ENCODE data around the gene RYR1.

The RYR1 gene

GRCh38 chr19:38413416-38413815, 20.1 kb upstream of the RYR1 start (continued):
- TF ChIP-seq, protein P1, sequence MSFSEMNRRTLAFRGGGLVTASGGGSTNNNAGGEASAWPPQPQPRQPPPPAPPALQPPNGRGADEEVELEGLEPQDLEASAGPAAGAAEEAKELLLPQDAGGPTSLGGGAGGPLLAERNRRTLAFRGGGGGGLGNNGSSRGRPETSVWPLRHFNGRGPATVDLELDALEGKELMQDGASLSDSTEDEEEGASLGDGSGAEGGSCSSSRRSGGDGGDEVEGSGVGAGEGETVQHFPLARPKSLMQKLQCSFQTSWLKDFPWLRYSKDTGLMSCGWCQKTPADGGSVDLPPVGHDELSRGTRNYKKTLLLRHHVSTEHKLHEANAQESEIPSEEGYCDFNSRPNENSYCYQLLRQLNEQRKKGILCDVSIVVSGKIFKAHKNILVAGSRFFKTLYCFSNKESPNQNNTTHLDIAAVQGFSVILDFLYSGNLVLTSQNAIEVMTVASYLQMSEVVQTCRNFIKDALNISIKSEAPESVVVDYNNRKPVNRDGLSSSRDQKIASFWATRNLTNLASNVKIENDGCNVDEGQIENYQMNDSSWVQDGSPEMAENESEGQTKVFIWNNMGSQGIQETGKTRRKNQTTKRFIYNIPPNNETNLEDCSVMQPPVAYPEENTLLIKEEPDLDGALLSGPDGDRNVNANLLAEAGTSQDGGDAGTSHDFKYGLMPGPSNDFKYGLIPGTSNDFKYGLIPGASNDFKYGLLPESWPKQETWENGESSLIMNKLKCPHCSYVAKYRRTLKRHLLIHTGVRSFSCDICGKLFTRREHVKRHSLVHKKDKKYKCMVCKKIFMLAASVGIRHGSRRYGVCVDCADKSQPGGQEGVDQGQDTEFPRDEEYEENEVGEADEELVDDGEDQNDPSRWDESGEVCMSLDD (tag by site-specific recombination; IDR thresholded peaks at IDR 0.05), result no peak
- no peak for TF ChIP-seq ZFP41 (tag by site-specific recombination; IDR thresholded peaks at IDR 0.05; ENCODE audit: borderline replicate concordance)
- TF ChIP-seq, protein P2, sequence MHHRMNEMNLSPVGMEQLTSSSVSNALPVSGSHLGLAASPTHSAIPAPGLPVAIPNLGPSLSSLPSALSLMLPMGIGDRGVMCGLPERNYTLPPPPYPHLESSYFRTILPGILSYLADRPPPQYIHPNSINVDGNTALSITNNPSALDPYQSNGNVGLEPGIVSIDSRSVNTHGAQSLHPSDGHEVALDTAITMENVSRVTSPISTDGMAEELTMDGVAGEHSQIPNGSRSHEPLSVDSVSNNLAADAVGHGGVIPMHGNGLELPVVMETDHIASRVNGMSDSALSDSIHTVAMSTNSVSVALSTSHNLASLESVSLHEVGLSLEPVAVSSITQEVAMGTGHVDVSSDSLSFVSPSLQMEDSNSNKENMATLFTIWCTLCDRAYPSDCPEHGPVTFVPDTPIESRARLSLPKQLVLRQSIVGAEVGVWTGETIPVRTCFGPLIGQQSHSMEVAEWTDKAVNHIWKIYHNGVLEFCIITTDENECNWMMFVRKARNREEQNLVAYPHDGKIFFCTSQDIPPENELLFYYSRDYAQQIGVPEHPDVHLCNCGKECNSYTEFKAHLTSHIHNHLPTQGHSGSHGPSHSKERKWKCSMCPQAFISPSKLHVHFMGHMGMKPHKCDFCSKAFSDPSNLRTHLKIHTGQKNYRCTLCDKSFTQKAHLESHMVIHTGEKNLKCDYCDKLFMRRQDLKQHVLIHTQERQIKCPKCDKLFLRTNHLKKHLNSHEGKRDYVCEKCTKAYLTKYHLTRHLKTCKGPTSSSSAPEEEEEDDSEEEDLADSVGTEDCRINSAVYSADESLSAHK (tag by site-specific recombination; IDR thresholded peaks at IDR 0.05), result no peak
- TF ChIP-seq SCRT1 (tag by site-specific recombination; IDR thresholded peaks at IDR 0.05; ENCODE audit: borderline replicate concordance), result no peak
- no peak for TF ChIP-seq ZNF37A (tag by site-specific recombination; IDR thresholded peaks at IDR 0.05)
- TF ChIP-seq ZNF600 (tag by site-specific recombination; IDR thresholded peaks at IDR 0.05), result peak; percentile 32; the same call in 1 of the 2 replicates
- no peak for TF ChIP-seq GFI1B (tag by site-specific recombination; IDR thresholded peaks at IDR 0.05)
- no peak for TF ChIP-seq YY1 (tag by site-specific recombination; IDR thresholded peaks at IDR 0.05)
- TF ChIP-seq ZNF24 (tag by site-specific recombination; IDR thresholded peaks at IDR 0.05), result no peak

DNA sequence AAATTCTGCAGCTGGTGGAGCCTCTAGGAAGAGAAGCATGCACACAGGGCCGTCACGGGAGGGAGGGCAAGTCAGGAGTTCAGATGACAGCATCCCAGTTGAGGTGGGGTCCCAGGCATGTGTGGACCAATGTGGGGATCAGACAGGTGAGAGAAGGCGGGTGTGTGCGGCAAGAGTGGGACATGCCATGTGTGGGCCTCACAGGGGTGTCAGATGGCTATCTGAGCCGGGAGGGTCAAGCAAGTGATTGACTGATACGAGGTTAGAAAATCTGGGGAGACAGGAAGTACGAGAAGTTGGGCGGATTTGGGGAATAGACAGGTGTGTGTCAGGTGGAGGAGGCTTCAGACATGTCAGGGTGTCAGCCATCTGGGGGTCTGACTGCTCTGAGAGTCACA, 16.3 kb upstream of the RYR1 start:
- Histone ChIP-seq H3K27ac (ENCODE audit: extremely low read depth, low read depth, low read length) (no peak overlapping the region), H3K9me3 (ENCODE audit: control insufficient read depth, insufficient read depth, low read depth, low read length) (no peaks in the 10 kb centered on the region), H3K36me3 (ENCODE audit: control insufficient read depth in 2 of 2, insufficient read depth in 1 of 2, low read length in 2 of 2) (no peaks in the 10 kb centered on the region), H3K4me1 (ENCODE audit: control insufficient read depth, insufficient read depth, low read length) (peaks cover 11% of the 10 kb centered on the region), H3K4me3 (ENCODE audit: low read depth, low read length) (no peak overlapping the region)
- TF ChIP-seq SALL2 (tag by site-specific recombination; IDR thresholded peaks at IDR 0.05; ENCODE audit: borderline replicate concordance) (0 out of 2 replicates have a peak, but pooled peaks have one; percentile 43), ZFP41 (tag by site-specific recombination; IDR thresholded peaks at IDR 0.05; ENCODE audit: borderline replicate concordance) (0 out of 2 replicates have a peak, but pooled peaks have one; percentile 26), TCF7L2 (IDR thresholded peaks at IDR 0.05; ENCODE audit: borderline replicate concordance, low read depth, low read length) (no peak), ZNF664 (tag by site-specific recombination; IDR thresholded peaks at IDR 0.05) (no peak), ZNF530 (tag by site-specific recombination; IDR thresholded peaks at IDR 0.05; ENCODE audit: low read depth) (no peak), ZNF544 (tag by site-specific recombination; IDR thresholded peaks at IDR 0.05) (no peak), ZNF747 (tag by site-specific recombination; IDR thresholded peaks at IDR 0.05) (0 out of 2 replicates have a peak, but pooled peaks have one; percentile 54), ZEB2 (tag by site-specific recombination; IDR thresholded peaks at IDR 0.05) (0 out of 2 replicates have a peak, but pooled peaks have one; percentile 14), KLF7 (tag by site-specific recombination; IDR thresholded peaks at IDR 0.05; ENCODE audit: borderline replicate concordance) (no peak), BCL6B (tag by site-specific recombination; IDR thresholded peaks at IDR 0.05) (no peak; the same call in 1 of the 2 replicates), ZNF266 (tag by site-specific recombination; IDR thresholded peaks at IDR 0.05; ENCODE audit: low read depth) (no peak), ZNF521 (tag by site-specific recombination; IDR thresholded peaks at IDR 0.05) (no peak)
- TF ChIP-seq, protein P3, sequence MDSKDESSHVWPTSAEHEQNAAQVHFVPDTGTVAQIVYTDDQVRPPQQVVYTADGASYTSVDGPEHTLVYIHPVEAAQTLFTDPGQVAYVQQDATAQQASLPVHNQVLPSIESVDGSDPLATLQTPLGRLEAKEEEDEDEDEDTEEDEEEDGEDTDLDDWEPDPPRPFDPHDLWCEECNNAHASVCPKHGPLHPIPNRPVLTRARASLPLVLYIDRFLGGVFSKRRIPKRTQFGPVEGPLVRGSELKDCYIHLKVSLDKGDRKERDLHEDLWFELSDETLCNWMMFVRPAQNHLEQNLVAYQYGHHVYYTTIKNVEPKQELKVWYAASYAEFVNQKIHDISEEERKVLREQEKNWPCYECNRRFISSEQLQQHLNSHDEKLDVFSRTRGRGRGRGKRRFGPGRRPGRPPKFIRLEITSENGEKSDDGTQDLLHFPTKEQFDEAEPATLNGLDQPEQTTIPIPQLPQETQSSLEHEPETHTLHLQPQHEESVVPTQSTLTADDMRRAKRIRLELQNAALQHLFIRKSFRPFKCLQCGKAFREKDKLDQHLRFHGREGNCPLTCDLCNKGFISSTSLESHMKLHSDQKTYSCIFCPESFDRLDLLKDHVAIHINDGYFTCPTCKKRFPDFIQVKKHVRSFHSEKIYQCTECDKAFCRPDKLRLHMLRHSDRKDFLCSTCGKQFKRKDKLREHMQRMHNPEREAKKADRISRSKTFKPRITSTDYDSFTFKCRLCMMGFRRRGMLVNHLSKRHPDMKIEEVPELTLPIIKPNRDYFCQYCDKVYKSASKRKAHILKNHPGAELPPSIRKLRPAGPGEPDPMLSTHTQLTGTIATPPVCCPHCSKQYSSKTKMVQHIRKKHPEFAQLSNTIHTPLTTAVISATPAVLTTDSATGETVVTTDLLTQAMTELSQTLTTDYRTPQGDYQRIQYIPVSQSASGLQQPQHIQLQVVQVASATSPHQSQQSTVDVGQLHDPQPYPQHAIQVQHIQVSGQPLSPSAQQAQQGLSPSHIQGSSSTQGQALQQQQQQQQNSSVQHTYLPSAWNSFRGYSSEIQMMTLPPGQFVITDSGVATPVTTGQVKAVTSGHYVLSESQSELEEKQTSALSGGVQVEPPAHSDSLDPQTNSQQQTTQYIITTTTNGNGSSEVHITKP (tag by site-specific recombination; IDR thresholded peaks at IDR 0.05), result peak; percentile 53
- ChIA-PET CTCF (interaction anchor here (0.6 to 3.4 kb wide), 3 partner anchors 14 to 107 kb away, joined by 3 to 32 read pairs (median 3); partner anchors contain the start of gene FAM98C), POLR2A (interaction anchor here (0.6 to 0.7 kb wide), 2 partner anchors 15 to 415 kb away, joined by 3 to 4 read pairs; partner anchors contain the start of gene FAM98C)

Measured in HEK293 (cell line).